CD14-positive monocyte (primary cell): ENCODE results near the gene RAB7B. TPM values are rescaled to one million over a fixed set of nuclear protein-coding genes. Genes with fewer than 3 reads are reported as not detected.

Experiments
- DNase-seq, 3 donors: peaks; one replicate each; pipeline ENCODE4 v3.0.0-alpha.2; 2011 to 2022
- H2AFZ ChIP-seq: 2 replicates; pipeline ENCODE4 v1.6.0; 2012; ENCODE audit warnings: mild to moderate bottlenecking, low read depth, low read length, inconsistent platforms; ENCODE audit not compliant: insufficient read depth, poor library complexity, severe bottlenecking
- H3K27ac ChIP-seq, 2 donors: 1 replicate in 1 of 2; 2 replicates in 1 of 2; pipeline ENCODE4 v1.5.1; 2012 to 2013; ENCODE audit warnings: low read length in 2 of 2, control low read depth in 1 of 2, inconsistent platforms in 1 of 2, low read depth in 1 of 2, mild to moderate bottlenecking in 1 of 2
- H3K27me3 ChIP-seq, 2 donors: one replicate each; pipeline versions ENCODE4 v1.6.0 to v1.6.1; 2011 to 2013; ENCODE audit warnings: low read length in 2 of 2; ENCODE audit not compliant: control insufficient read depth in 2 of 2, insufficient read depth in 2 of 2
- H3K36me3 ChIP-seq, 2 donors: replicated peaks in 1 of 2; 1 replicate in 1 of 2; 2 replicates in 1 of 2; pipeline versions ENCODE4 v1.5.1 to v1.6.1; 2012 to 2013; ENCODE audit warnings: low read length in 2 of 2, control low read depth in 1 of 2, inconsistent platforms in 1 of 2, mild to moderate bottlenecking in 1 of 2; ENCODE audit not compliant: insufficient read depth in 2 of 2, control insufficient read depth in 1 of 2
- H3K4me1 ChIP-seq, 2 donors: 1 replicate in 1 of 2; 2 replicates in 1 of 2; pipeline versions ENCODE4 v1.5.1 to v1.6.1; 2012 to 2013; ENCODE audit warnings: low read length in 2 of 2, control low read depth in 1 of 2, inconsistent platforms in 1 of 2, mild to moderate bottlenecking in 1 of 2, moderate library complexity in 1 of 2; ENCODE audit not compliant: insufficient read depth in 2 of 2, control insufficient read depth in 1 of 2
- H3K4me2 ChIP-seq: replicated peaks from 2 replicates; pipeline ENCODE3; 2012; ENCODE audit warnings: low read length, moderate library complexity, mild to moderate bottlenecking; ENCODE audit not compliant: poor library complexity, severe bottlenecking; ENCODE audit errors: extremely low read depth
- H3K4me3 ChIP-seq, 3 experiments: fragments of 200-600 bp in 1 of 3; sonication (generic) in 1 of 3; replicated peaks in 1 of 3; 1 replicate in 2 of 3; 2 replicates in 1 of 3; pipeline ENCODE4 v1.5.1; 2011 to 2013; ENCODE audit warnings: low read length in 3 of 3, mild to moderate bottlenecking in 3 of 3, control low read depth in 2 of 3, low read depth in 2 of 3, inconsistent platforms in 1 of 3, moderate library complexity in 1 of 3
- H3K79me2 ChIP-seq: 2 replicates; pipeline ENCODE4 v1.6.0; 2012; ENCODE audit warnings: mild to moderate bottlenecking, control low read depth, inconsistent platforms, low read length, moderate library complexity; ENCODE audit not compliant: insufficient read depth
- H3K9ac ChIP-seq: 2 replicates; pipeline ENCODE4 v1.6.0; 2017; ENCODE audit warnings: low read length, mild to moderate bottlenecking; ENCODE audit not compliant: insufficient read depth, poor library complexity, severe bottlenecking
- H3K9me3 ChIP-seq, 2 donors: replicated peaks in 1 of 2; 1 replicate in 1 of 2; 2 replicates in 1 of 2; pipeline versions ENCODE4 v1.5.1 to v1.6.1; 2012 to 2013; ENCODE audit warnings: low read length in 2 of 2, control low read depth in 1 of 2; ENCODE audit not compliant: control insufficient read depth in 1 of 2, insufficient read depth in 1 of 2
- H4K20me1 ChIP-seq: 2 replicates; pipeline ENCODE4 v1.6.0; 2012; ENCODE audit warnings: mild to moderate bottlenecking, low read length, control low read depth, moderate library complexity; ENCODE audit not compliant: insufficient read depth
- H3K27ac Mint-ChIP-seq, 7 donors: one replicate each; pipeline ENCODE4 v1.8.0; 2020; ENCODE audit warnings: mild to moderate bottlenecking in 7 of 7, mixed read lengths in 7 of 7, moderate library complexity in 6 of 7, inconsistent platforms in 2 of 7
- H3K27me3 Mint-ChIP-seq, 3 donors: one replicate each; pipeline ENCODE4 v1.8.0; 2021 to 2022; ENCODE audit warnings: low read depth in 3 of 3, mild to moderate bottlenecking in 3 of 3, mixed read lengths in 3 of 3, moderate library complexity in 3 of 3, inconsistent platforms in 1 of 3
- H3K36me3 Mint-ChIP-seq, 2 donors: one replicate each; pipeline ENCODE4 v1.8.0; 2020; ENCODE audit warnings: mixed read lengths in 2 of 2, inconsistent platforms in 1 of 2, mild to moderate bottlenecking in 1 of 2
- H3K4me1 Mint-ChIP-seq: one replicate; pipeline ENCODE4 v1.8.0; 2020; ENCODE audit warnings: mild to moderate bottlenecking, mixed read lengths
- H3K4me3 Mint-ChIP-seq, 2 donors: one replicate each; pipeline ENCODE4 v1.8.0; 2020; ENCODE audit warnings: mild to moderate bottlenecking in 2 of 2, mixed read lengths in 2 of 2, moderate library complexity in 1 of 2
- H3K9me3 Mint-ChIP-seq, 7 donors: one replicate each; pipeline ENCODE4 v1.8.0; 2020 to 2022; ENCODE audit warnings: mixed read lengths in 7 of 7, mild to moderate bottlenecking in 6 of 7, moderate library complexity in 6 of 7, inconsistent platforms in 2 of 7
- CTCF ChIP-seq: fragments of 200-600 bp; IDR thresholded peaks from one replicate; pipeline ENCODE4 v1.8.0; 2022; ENCODE audit warnings: antibody characterized with exemption, mild to moderate bottlenecking
- WGBS: methylation state at CpG from one replicate; pipeline ENCODE4 v1.1.5; 2013; ENCODE audit warnings: missing lambda C conversion rate; ENCODE audit not compliant: insufficient coverage; 5-methylcytosine and 5-hydroxymethylcytosine counted together
- intact Hi-C, 2 donors: fragments of 100-400 bp; cut with micrococcal nuclease; formaldehyde crosslinking; loops; one replicate each; pipeline versions ENCODE4 v1.15.0 to v1.15.1; 2023
- polyA plus RNA-seq, 3 donors: library from polyadenylated mRNA; depleted of rRNA in 1 of 3; unstranded in 2 of 3; stranded (reverse) in 1 of 3; fragments of 300-500 nt in 2 of 3; fragments of >200 nt in 1 of 3; fragmentation: Illumina TruSeq in 2 of 3; gene quantifications; 1 replicate in 2 of 3; 2 replicates in 1 of 3; pipeline ENCODE4 v1.2.3, GENCODE V29; 2012 to 2021

Gene RAB7B
- polyA plus RNA-seq, 3 donors = 0.41 to 0.52 (median 0.47) TPM

DNA sequence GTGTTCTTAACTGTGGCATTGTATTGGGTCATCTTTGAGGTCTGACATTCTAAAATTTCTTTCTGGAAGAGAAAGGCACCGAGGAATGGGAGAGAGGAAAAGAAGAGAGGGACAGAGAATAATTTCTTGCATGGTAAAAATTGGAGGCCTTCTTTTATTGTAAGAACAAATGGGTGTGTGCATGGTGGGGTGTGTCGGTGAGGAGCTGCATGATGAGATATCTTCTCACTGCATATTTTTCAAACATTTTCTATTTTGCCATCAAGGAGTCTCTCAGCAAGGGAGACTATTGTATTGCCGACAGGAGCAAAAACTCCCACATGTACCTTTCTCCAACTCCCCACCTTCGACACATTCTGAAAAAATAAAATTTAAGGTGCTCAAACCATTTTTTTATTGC is 27.0 kb upstream of the RAB7B start:
- DNase-seq = no peak
- Histone ChIP-seq H3K9ac (no peak overlapping the region), H4K20me1 (no peaks in the 10 kb centered on the region), H3K4me2 (no peak overlapping the region), H3K36me3 (no peaks in the 10 kb centered on the region), H2AFZ (no peak overlapping the region), H3K79me2 (no peaks in the 10 kb centered on the region), H3K27me3 (no peaks in the 10 kb centered on the region), H3K9me3 (no peaks in the 10 kb centered on the region), H3K27ac (no peak overlapping the region), H3K4me3 (no peak overlapping the region), H3K4me1 (peaks cover 22 to 31% of the 10 kb centered on the region in 2 donors)
- intact Hi-C loops = loop anchor here (2.0 to 10.0 kb wide), 3 partner anchors 45 to 77 kb away; no protein-coding TSS in a partner anchor
- Mint-ChIP-seq H3K36me3 (peaks cover 0 to 2% of the 10 kb centered on the region in 2 donors), H3K27ac (no peak overlapping the region), H3K4me3 (no peak overlapping the region), H3K4me1 (peaks cover 29% of the 10 kb centered on the region), H3K9me3 (no peaks in the 10 kb centered on the region), H3K27me3 (peaks cover 0 to 5% (median 5%) of the 10 kb centered on the region in 3 donors)
- WGBS = 72% methylated on average over 3 of the region's 4 CpGs
- TF ChIP-seq CTCF = no peak

- Histone ChIP-seq H3K27me3 (no peaks in the 10 kb centered on the region), H3K79me2 (no peaks in the 10 kb centered on the region), H4K20me1 (no peaks in the 10 kb centered on the region), H3K36me3 (no peaks in the 10 kb centered on the region), H3K4me3 (no peak overlapping the region), H3K9me3 (no peaks in the 10 kb centered on the region), H2AFZ (no peak overlapping the region), H3K27ac (no peak overlapping the region), H3K9ac (no peak overlapping the region), H3K4me2 (no peak overlapping the region), H3K4me1 (peaks cover 16 to 24% of the 10 kb centered on the region in 2 donors)
- Mint-ChIP-seq H3K27me3 (peaks cover 0 to 2% (median 1%) of the 10 kb centered on the region in 3 donors), H3K27ac (peak overlapping the region in 1 of 7 donors; percentile 32), H3K9me3 (no peaks in the 10 kb centered on the region), H3K4me1 (peaks cover 22% of the 10 kb centered on the region), H3K36me3 (peaks cover 0 to 2% of the 10 kb centered on the region in 2 donors), H3K4me3 (no peak overlapping the region)
- 41% methylated on average over 3 of the region's 4 CpGs for WGBS
- DNase-seq = no peak
- no peak for TF ChIP-seq CTCF
- intact Hi-C loops = no loop called here
These were observed 26.3 kb upstream of the RAB7B start for GRCh38 chr1:206029484-206029883.
